Subcutaneous adipose tissue (tissue), 4 donors: ENCODE results near the gene HES6. TPM values are rescaled to one million over a fixed set of nuclear protein-coding genes. Genes with fewer than 3 reads are reported as not detected.

Experiments
- CTCF ChIP-seq: fragments of 450-650 bp; IDR thresholded peaks from one replicate; pipeline ENCODE4 v1.5.1; 2016; ENCODE audit warnings: low read depth, mild to moderate bottlenecking, control low read depth, antibody characterized with exemption, moderate library complexity
- total RNA-seq, 4 donors: library from RNA; depleted of rRNA; stranded (reverse); fragments of >200 nt; gene quantifications; one replicate each; pipeline ENCODE4 v1.1.0, GENCODE V29; 2016

Gene HES6
- total RNA-seq, 4 donors from 2014 or later, result 2.4 to 7.3 (median 5.3) TPM

- no peak for TF ChIP-seq CTCF
These were observed 23.1 kb downstream of the HES6 start for GRCh38 chr2:238216651-238217184.

DNA sequence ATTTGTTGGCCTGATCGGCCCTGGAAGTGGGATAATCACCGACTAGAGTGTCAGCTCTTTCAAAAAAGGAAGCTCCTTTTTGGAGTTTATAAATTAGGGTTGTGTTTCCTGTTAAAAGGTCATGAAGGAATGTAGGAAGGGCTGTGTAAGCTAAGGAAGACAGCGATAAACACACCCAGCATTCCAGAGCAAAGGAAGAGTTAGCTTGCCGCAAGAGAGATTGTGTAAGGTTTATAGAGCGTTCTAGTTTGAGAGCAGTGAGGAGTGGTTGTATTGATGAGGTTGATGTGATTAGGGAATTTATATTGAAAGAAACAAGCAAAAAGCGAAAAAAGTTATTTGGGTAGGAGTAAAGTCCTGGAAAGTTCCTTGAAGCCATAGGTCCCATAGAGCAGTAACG is 32.8 kb downstream of the HES6 start:
- TF ChIP-seq CTCF, result no peak

DNA sequence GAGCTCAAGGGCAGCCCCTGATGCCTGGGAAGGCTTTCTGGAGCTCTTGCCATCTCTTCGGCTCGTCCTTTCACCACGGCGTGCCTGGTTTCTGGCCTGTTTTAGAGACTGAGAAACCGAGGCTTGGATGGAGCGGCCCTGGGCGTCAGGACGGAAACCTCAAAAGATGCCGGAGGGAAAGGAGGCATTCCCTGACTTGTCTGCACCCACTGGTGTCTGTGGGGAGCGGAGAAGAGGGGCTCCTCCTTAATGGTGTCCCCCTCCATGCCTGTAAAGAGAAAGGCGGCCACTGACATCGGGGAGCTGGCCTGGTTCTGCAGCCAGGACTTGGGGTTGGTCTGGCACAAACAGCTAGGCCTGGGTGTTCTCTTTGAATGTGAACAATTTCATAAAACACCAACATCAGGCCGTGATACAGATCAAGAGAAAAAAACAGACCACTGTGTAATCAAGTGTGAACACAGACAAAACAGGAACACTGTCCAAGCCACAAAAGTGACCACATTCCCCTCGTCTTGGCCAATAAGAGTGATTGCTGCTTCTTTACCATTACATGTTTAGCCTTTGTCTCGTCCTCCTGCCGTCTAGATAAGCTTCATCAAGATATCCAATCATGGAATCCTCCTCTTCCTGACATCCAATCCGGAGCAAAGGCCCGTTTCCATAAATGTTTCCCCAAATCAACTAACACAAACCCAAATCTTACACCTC is 35.7 kb downstream of the HES6 start:
- TF ChIP-seq CTCF, result no peak

DNA sequence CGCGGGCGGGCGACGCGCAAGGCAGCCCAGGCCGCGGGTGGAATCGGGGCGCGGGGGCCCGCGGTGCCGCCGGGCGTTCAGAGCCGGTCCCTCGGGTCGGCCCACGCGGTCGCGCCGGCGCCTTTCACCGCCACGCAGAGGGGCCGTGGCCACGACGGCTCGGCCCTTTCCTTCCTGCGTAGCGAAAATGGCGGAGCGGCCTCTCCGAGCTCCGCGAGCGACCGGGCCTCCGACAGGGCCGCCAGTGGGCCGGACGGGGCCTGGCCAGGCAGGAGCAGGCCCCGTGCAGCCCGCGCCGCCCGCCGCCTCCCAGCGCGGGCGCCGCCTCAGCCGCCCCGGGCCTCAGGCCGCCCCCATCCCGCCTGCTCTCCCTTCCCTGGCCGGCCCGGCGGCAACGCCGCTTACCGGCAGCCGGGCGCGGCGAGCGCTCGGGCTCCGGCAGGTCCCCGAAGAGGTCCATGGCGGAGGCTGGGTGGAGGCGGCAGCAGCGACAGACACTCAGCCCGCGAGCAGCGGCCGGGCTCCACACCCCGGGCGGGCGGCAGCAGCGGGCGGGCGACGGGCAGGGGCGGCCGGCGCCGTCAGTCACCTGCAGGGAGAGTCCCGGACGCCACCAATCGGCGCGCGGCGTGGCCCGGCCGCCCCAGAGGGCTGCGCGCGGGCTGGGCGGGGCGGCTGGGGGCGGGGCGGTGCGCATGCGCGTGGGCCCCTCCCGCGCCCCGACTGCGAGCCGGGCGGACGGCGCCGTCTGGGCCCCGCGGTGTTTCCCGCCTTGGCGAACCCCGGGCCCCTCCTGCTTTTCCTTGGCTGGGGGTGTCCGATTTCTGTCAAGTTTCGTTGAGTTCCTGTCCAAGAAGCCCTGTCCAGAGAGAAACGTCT is 36.5 kb downstream of the HES6 start, which contains the start of gene ILKAP:
Gene ILKAP (minus strand): TSS at position 602 of the 879 bp plus-strand sequence. CDS start 142 bp downstream, at position 460.
- TF ChIP-seq CTCF, result no peak

DNA sequence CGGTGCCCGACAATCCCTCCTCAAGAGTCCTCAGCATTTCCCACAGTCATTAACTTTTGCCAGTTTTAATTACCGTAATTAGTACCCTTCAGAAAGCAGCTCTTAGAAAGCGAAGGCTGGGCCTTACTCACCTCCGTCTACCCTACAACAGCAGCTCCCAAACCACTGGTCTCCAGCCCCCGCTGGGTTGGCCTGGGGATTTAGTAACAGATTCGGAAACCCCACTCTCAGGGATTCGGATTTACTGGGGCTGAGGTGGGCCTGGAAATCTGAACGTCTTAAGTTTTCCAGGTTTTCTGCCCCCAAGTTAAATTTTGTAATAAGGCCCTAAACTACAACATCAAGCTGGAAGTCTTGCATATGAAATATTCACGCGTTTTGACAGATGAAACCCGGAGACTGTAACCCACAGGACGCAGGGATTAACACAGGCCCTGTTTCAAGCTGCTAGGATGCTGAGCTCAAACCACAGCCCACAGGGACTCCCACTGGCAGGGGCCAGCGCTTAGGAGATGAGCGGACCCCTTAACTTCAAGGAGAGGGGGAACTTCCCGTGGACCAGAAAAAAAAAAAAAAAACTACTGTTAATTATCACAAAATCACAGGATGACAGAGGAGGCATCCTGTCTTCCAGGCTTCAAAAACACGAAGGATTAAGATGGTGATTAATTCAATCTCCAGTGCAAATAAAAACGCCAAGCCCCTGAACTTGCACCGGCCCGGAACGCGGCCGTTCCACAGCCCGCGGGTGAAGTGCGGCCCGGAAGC is 37.3 kb downstream of the HES6 start:
- TF ChIP-seq CTCF, result no peak

- TF ChIP-seq CTCF, result no peak
These were observed 49.4 kb downstream of the HES6 start for GRCh38 chr2:238190445-238190844.

Other genes starting within 250 kb of the HES6 start
- 10 to 100 TPM in 2 of 4 donors, 1 to 10 TPM in 2; 8.5 to 16.0 (median 11.2) TPM for gene SCLY, start 179.0 kb downstream of the HES6 start, total RNA-seq
- under 1 TPM in 2 of 4 donors, not detected in 2; 0.22 to 0.68 TPM for gene ESPNL, start 139.7 kb downstream of the HES6 start, total RNA-seq
- 1 to 10 TPM in 1 of 4 donors, under 1 TPM in 3; 0.65 to 1.9 (median 0.78) TPM for gene KLHL30, start 101.4 kb downstream of the HES6 start, total RNA-seq
- under 1 TPM in 1 of 4 donors, not detected in 3; 0.85 TPM for gene ERFE, start 81.1 kb downstream of the HES6 start, total RNA-seq
- gene ILKAP, start 36.3 kb downstream of the HES6 start, total RNA-seq, result 10 to 100 TPM; 27.2 to 48.0 (median 37.2) TPM
- gene PER2, start 48.6 kb upstream of the HES6 start, total RNA-seq, result 10 to 100 TPM in 1 of 4 donors, 1 to 10 TPM in 3; 2.9 to 17.9 (median 6.4) TPM
- 10 to 100 TPM in 3 of 4 donors, 1 to 10 TPM in 1; 8.0 to 25.8 (median 12.2) TPM for gene TRAF3IP1, start 80.5 kb upstream of the HES6 start, total RNA-seq
- 10 to 100 TPM in 3 of 4 donors, 1 to 10 TPM in 1; 7.3 to 19.4 (median 17.2) TPM for gene ASB1, start 186.9 kb upstream of the HES6 start, total RNA-seq